HG02678 (cell line): ENCODE results near the gene SBSN.

Experiments
- ATAC-seq: cut with Tn5 transposase; IDR thresholded peaks from one replicate; pipeline ENCODE4 v1.9.1; 2021; ENCODE audit warnings: mild to moderate bottlenecking, moderate library complexity; ENCODE audit not compliant: unreplicated experiment

The SBSN gene, protein sequence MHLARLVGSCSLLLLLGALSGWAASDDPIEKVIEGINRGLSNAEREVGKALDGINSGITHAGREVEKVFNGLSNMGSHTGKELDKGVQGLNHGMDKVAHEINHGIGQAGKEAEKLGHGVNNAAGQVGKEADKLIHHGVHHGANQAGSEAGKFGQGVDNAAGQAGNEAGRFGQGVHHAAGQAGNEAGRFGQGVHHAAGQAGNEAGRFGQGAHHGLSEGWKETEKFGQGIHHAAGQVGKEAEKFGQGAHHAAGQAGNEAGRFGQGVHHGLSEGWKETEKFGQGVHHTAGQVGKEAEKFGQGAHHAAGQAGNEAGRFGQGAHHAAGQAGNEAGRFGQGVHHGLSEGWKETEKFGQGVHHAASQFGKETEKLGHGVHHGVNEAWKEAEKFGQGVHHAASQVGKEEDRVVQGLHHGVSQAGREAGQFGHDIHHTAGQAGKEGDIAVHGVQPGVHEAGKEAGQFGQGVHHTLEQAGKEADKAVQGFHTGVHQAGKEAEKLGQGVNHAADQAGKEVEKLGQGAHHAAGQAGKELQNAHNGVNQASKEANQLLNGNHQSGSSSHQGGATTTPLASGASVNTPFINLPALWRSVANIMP

GRCh38 chr19:35528218-35529038, at the start of gene SBSN:
TSS of gene SBSN (minus strand) at chr19:35528311. CDS start at chr19:35528281, 30 bp downstream.
- ATAC-seq = no peak

DNA sequence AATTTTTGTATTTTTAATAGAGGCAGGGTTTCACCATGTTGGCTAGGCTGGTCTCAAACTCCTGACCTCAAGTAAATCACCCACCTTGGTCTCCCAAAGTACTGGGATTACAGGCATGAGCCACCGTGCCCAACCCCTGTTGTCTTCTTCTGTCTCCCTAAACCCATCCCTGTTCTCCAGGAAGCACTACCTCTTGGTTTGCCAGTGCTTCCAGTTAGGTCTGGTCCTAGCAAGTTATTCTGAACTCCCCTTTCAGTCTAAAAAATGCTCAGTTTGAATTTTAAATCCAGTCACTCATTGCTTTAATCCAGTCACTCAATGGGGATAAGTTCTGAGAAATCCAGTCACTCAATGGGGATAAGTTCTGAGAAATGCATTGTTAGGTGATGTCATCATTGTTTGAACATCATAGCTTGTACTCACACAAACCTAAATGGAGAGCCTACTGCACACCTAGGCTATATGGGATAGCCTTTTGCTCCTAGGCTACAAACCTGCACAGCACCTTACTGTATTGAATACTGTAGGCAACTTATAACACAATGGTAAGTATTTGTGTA, 43.4 kb upstream of the SBSN start:
- no peak for ATAC-seq

DNA sequence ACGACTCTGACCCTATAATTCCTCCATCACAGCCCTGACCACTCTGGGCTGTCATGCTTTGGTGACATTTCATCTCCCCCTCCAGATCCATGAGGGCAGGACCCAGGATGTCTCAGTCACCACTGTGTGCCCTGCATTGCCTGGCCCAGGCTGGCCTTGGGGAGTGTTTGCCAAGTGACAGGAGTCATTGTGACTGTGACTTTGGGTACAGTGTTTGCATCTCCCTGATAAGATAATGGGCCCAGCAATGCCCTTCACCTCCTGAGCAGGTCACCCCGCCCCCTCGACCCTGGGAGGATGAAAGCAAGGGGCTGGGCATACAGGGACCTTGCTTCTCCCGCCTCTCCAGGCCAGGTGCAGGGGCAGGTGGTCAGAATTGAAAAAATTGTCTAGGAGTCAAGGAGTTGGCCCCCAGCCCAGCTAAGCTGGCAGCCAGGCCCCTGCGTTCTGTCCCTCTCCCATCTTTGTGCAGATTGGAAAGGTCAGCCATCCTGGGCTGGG, 41.2 kb upstream of the SBSN start:
- ATAC-seq = no peak

DNA sequence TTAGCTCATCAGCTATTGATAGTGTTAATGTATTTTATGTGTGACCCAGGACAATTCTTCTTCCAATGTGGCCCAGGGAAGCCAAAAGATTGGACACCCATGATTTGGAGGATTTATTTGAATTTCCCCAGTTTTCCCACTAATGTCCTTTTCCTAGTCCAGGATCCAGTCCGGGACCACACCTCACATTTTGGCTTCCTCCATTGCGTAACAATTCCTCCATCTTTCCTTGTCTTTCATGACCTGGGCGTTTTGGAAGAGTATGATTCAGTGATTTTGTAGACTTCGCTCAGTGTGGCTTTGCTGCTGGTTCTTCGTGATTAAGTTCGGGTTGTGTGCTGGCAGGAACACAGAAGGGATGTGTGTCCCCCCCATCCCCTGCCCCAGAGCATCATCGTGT, 38.6 kb upstream of the SBSN start:
- ATAC-seq = no peak

- no peak for ATAC-seq
Measured at GRCh38 chr19:35565016-35565856, 37.1 kb upstream of the SBSN start.

DNA sequence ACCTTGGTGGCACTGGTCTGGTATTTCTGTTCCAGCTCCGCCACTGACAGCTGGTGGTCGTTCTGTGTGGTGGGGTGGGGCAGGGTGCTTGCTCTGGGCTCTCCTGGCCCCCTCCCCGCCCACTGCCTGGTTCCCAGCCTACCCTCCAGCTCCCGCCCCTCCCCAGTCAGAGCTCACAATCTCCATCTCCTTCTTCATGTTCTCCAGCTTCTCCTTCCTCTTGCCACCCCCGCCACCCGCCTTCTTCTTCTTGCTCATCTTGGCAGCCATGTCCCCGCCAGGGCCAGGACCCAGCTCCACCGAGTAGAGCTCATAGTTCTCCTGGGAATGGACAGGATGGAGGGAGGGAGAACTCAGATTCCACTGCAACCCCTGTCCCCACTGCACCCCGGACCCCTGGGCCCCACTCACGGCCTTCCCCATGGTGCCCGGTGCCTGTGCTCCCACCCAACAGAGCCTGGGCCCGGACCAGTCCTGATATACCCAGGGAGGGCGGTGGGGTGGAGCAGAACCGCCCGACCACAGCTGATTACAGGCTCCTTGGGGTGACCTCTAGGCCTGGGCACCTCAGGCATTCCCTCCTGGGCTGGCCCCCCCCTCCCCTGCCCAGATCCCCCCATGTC, 35.2 kb upstream of the SBSN start, which contains the start of gene ATP4A:
ATP4A (minus strand) TSS at position 452 of the 623 bp plus-strand sequence; CDS start at position 423, 29 bp downstream.
- ATAC-seq = no peak

- ATAC-seq = no peak
Measured at GRCh38 chr19:35562776-35563175, 34.7 kb upstream of the SBSN start.

DNA sequence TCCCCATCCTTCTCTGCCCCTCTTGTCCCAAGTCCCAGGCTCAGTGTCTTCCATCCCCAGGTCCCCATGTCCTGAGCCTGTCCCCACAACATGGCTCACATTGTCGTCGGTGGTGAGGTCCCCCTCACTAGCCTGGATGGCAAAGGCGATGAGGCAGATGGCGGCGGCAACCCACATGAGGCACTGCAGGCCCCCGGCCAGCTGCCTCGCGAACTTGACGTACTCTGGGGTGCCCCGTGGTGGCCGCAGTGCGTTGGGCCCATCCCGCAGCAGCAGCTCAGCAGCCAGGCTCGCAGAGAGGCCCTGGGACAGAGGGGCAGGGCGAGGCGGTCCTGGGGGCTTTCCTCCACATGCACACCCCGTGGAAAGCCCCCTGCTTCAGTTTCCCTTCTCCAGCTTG, 34.2 kb upstream of the SBSN start:
- no peak for ATAC-seq

DNA sequence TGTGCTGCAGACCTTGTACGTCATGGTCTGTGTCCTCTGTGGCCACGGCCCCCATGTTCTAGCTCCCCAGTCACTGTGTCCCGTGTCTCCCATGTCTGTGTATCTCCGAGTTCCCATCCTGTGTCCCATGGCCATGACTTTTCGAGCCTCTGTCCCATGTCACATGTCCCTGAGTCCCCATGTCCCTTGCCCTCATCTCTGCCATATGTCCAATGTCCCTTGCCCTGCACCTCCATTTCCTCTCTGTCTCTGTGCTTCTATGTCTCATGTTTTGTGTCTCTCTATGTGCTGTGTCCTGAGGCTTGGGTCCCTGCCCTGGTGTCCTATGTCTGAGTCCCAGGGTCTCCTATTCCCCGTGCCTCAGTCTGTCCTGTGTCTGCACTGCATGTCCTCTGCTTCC, 33.3 kb upstream of the SBSN start:
- ATAC-seq = no peak

GRCh38 chr19:35560677-35561076, 32.6 kb upstream of the SBSN start:
- no peak for ATAC-seq

DNA sequence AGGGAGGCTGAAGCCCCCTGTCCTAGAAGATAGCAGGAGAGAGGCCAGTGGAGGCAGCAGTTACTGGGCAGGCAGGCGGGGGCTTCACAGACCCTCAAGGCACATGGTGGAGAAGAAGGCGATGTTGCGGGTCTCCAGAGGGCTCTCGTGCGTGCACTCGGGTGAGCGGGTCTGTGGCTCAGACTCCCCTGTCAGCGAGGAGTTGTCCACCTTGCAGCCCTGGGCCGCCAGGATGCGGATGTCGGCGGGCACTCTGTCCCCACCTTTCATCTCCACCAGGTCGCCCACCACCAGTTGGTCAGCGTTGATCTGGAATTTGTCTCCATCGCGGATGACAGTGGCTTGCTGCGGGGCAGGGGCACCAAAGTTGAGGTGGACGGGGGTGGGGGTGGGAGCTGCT, 32.2 kb upstream of the SBSN start:
- ATAC-seq = no peak

DNA sequence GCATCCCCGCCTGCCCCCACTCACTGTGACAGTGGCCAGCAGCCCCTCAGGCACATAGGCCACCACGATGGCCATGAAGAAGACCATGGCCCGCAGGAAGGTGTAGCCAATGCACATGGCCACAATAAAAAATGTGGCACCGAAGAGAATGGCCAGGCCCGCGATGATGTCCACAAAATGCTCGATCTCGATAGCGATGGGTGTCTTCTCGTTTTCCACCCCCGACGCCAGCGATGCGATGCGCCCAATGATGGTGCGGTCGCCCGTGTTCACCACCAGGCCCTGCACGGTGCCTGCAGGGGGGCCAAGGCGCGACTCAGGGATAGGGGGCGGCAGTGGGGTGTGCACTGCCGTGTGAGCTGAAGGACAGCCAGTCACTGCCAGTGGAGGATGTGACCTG, 31.7 kb upstream of the SBSN start:
- ATAC-seq = no peak

DNA sequence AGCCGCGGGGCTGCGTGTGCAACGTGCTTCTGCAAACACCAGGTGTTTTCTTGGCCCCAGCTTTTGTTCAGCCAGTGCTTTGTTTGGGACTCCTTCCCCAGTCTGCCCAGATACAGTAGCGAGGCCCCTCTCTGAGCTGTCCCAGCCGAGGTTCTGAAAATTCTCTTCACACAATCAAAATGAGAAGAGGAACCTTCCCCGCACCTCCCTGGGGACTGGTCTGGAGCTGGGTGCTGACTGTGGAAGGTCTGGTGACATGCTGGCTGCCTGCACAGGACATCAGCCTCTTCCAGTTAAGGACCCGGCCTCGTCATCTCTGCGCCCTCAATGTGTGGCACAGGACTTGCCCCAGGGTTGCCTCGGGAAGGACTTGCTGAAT, 31.2 kb upstream of the SBSN start:
- no peak for ATAC-seq

DNA sequence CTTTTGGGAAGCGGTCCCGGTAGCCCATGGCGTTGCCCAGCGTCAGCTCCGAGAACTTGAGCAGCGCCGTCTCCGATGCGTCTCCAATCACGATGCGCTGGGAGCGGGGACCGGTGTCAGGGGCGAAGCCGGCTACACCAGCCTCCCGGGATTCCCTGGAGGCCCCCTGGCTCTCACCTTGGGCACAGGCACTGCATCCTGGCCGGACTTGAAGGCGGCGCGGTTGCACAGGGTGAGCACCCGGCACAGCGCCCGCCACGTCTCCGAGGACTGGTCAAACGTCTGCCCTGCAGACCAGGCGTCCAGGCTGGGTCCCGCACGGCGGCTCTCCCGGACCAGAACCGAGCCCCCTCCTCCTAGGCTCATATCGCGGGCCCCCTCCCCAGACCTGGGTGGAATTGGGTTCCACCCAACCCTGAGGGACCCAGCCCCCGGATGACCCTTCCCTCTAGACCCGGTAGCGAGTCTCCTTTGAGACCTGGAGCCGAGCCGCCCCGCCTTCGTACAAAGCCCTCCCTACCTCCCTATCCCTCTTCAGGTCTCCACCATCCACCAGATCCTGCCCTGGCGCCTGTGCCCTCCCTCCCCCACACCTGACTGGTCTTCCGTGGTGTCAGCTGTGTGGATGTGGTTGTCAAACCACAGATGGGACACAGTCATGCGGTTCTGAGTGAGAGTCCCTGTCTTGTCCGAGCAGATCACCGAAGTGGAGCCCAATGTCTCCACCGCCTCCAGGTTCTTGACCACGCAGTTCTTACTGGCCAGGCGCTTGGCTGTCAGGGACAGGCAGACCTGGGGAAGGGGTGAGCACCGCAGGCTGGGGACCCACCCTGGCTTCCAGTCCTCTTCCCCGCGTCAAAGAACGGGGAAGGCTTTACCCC, 30.5 kb upstream of the SBSN start:
- ATAC-seq = no peak

GRCh38 chr19:35557539-35558399, 29.7 kb upstream of the SBSN start:
- no peak for ATAC-seq

DNA sequence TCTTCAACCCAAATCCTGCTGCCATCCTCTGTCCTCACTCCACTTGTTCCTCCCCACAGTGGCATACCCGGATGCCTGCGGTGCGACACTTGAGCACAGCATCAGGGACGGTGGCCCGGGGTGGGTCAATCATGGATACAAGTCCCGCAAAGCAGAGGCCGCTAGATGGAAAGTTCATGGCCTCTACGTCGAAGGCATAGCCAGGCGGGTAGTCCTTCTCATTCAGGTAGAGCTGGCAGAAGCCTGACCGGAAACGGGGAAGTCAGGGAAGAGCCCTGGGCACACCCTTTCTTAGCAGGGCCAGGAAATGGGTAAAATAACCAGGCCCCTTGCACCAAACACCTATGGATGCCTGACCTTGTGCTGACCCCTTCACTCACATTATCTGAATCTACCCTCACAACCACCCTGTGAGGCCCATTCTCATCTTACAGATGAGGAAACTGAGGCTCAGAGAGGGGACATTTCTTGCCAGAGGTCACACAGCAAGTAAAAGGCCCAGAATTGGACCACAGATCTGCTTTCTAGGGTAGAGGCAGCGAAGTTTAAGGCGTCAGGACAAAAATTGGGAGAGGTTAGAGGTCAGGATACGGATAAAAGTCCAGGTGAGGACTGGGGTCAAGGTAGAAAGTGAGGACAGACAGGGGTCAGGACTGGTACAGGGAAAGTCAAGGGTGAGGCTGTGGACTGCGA, 28.9 kb upstream of the SBSN start:
- ATAC-seq = no peak

DNA sequence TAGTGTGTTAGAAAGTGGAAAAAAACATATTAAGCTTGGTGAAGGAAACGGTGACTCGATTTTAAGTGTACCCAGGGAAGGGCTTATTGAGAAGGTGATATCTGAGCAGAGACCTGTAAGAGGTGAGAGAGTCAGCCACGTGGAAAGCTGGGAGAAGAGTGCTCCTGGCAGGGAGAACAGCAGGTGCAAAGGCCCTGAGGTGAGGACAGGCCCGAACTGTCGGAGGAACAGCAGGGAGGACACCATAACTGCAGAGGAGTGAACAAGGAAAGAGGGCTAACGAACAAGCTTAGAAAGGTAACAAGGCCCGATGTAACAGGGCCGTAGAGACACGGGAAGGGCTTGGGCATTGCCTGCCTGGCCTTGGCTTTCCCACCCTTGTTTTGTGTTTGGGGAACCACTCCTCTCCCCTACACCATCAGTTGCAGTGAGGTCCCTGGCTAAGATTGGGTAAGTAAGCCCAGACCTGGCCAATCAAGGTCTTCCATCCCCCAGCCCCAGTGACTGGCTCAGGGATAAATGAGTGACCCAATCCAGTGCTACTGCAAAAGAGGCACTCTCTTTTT, 28.0 kb upstream of the SBSN start:
- ATAC-seq = no peak
